OCI-LY1 (cell line): Measurements from ENCODE around the gene SUGCT.

ENCODE experiments used
- H2AFZ ChIP-seq: fragments of 200-600 bp; sonication (generic), shearing (Covaris generic); 2 replicates; pipeline ENCODE4 v1.6.0; 2014; ENCODE audit warnings: antibody characterized with exemption, mild to moderate bottlenecking, low read length
- H3F3A ChIP-seq: fragments of 200-600 bp; sonication (generic), shearing (Covaris generic); 2 replicates; pipeline ENCODE4 v1.6.0; 2014; ENCODE audit warnings: mild to moderate bottlenecking, antibody characterized with exemption, low read length, moderate library complexity; ENCODE audit not compliant: insufficient read depth
- H3K27ac ChIP-seq: fragments of 200-600 bp; sonication (generic); 2 replicates; pipeline ENCODE4 v1.5.1; 2014; ENCODE audit warnings: low read length, mixed run types, mild to moderate bottlenecking, low read depth; ENCODE audit not compliant: poor library complexity, severe bottlenecking
- H3K27me3 ChIP-seq: fragments of 200-600 bp; sonication (generic); 2 replicates; pipeline ENCODE4 v1.6.0; 2014; ENCODE audit warnings: antibody characterized with exemption, mild to moderate bottlenecking, low read length, moderate library complexity; ENCODE audit not compliant: insufficient read depth
- H3K36me3 ChIP-seq: fragments of 200-600 bp; sonication (generic); 2 replicates; pipeline ENCODE4 v1.6.1; 2014; ENCODE audit warnings: mild to moderate bottlenecking, antibody characterized with exemption, low read length, moderate library complexity, mixed read lengths; ENCODE audit not compliant: insufficient read depth
- H3K4me1 ChIP-seq: fragments of 200-600 bp; sonication (generic); 2 replicates; pipeline ENCODE4 v1.5.1; 2014; ENCODE audit warnings: mild to moderate bottlenecking, low read length, moderate library complexity; ENCODE audit not compliant: insufficient read depth, severe bottlenecking
- H3K4me2 ChIP-seq: fragments of 200-600 bp; sonication (generic), shearing (Covaris generic); 2 replicates; pipeline ENCODE4 v1.6.1; 2014; ENCODE audit warnings: low read length
- H3K4me3 ChIP-seq: fragments of 200-600 bp; sonication (generic); 2 replicates; pipeline ENCODE4 v1.5.1; 2014; ENCODE audit warnings: low read length, low read depth, mild to moderate bottlenecking, mixed read lengths; ENCODE audit not compliant: poor library complexity, severe bottlenecking
- H3K79me2 ChIP-seq: fragments of 200-600 bp; shearing (Covaris generic); 2 replicates; pipeline ENCODE4 v1.6.1; 2016; ENCODE audit warnings: mixed run types, low read length, mixed read lengths; ENCODE audit not compliant: insufficient read depth
- H3K9ac ChIP-seq: fragments of 200-600 bp; sonication (generic), shearing (Covaris generic); 2 replicates; pipeline ENCODE4 v1.6.1; 2014; ENCODE audit warnings: mild to moderate bottlenecking, low read length, mixed read lengths
- H3K9me2 ChIP-seq: fragments of 200-600 bp; sonication (generic), shearing (Covaris generic); 2 replicates; pipeline ENCODE4 v1.6.1; 2014; ENCODE audit warnings: low read depth, mild to moderate bottlenecking, low read length, mixed read lengths
- H3K9me3 ChIP-seq: fragments of 200-600 bp; shearing (Covaris generic); 2 replicates; pipeline ENCODE4 v1.6.1; 2014; ENCODE audit warnings: low read length, mixed read lengths
- H4K20me1 ChIP-seq: fragments of 200-600 bp; sonication (generic), shearing (Covaris generic); 2 replicates; pipeline ENCODE4 v1.6.0; 2016; ENCODE audit warnings: mild to moderate bottlenecking, low read length; ENCODE audit not compliant: insufficient read depth
- CTCF ChIP-seq: fragments of 200-600 bp; sonication (generic), shearing (Covaris generic); IDR thresholded peaks from 2 replicates; pipeline ENCODE4 v1.5.1; 2017; ENCODE audit warnings: mild to moderate bottlenecking, antibody characterized with exemption, low read length, moderate library complexity, mixed read lengths
- EZH2 ChIP-seq: fragments of 200-600 bp; sonication (generic), shearing (Covaris generic); IDR thresholded peaks from 2 replicates; pipeline ENCODE4 v1.8.0; 2017; ENCODE audit warnings: borderline replicate concordance, mixed run types, mild to moderate bottlenecking, antibody characterized with exemption, low read length, moderate library complexity, mixed read lengths

SUGCT gene

GRCh38 chr7:40468891-40469864, 334.4 kb downstream of the SUGCT start:
- H3K9ac ChIP-seq = no peak overlapping the region
- no peaks in the 10 kb centered on the region for H3F3A ChIP-seq
- H3K4me1 ChIP-seq = no peaks in the 10 kb centered on the region
- no peak for TF ChIP-seq EZH2
- no peak for TF ChIP-seq CTCF
- H3K9me3 ChIP-seq = no peaks in the 10 kb centered on the region
- H3K4me3 ChIP-seq = no peak overlapping the region
- no peaks in the 10 kb centered on the region for H3K79me2 ChIP-seq
- no peaks in the 10 kb centered on the region for H3K36me3 ChIP-seq
- H2AFZ ChIP-seq = no peak overlapping the region
- no peaks in the 10 kb centered on the region for H3K27me3 ChIP-seq
- no peaks in the 10 kb centered on the region for H4K20me1 ChIP-seq
- no peak overlapping the region for H3K4me2 ChIP-seq
- no peaks in the 10 kb centered on the region; the same call in 1 of the 2 replicates for H3K9me2 ChIP-seq
- H3K27ac ChIP-seq = no peak overlapping the region

GRCh38 chr7:40470091-40470592, 335.3 kb downstream of the SUGCT start:
- H3K4me3 ChIP-seq = no peak overlapping the region
- no peaks in the 10 kb centered on the region for H3K27me3 ChIP-seq
- H2AFZ ChIP-seq = no peak overlapping the region
- no peaks in the 10 kb centered on the region; the same call in 1 of the 2 replicates for H3K9me2 ChIP-seq
- no peaks in the 10 kb centered on the region for H3K9me3 ChIP-seq
- no peak overlapping the region for H3K4me2 ChIP-seq
- H3K9ac ChIP-seq = no peak overlapping the region
- no peak overlapping the region for H3K27ac ChIP-seq
- no peak for TF ChIP-seq CTCF
- no peak for TF ChIP-seq EZH2
- H3F3A ChIP-seq = no peaks in the 10 kb centered on the region
- no peaks in the 10 kb centered on the region for H3K4me1 ChIP-seq
- no peaks in the 10 kb centered on the region for H4K20me1 ChIP-seq
- no peaks in the 10 kb centered on the region for H3K79me2 ChIP-seq
- no peaks in the 10 kb centered on the region for H3K36me3 ChIP-seq

GRCh38 chr7:40470817-40471216, 336.0 kb downstream of the SUGCT start:
- TF ChIP-seq EZH2 (no peak), CTCF (no peak)
- Histone ChIP-seq H3F3A (no peaks in the 10 kb centered on the region), H2AFZ (no peak overlapping the region), H3K79me2 (no peaks in the 10 kb centered on the region), H3K4me1 (no peaks in the 10 kb centered on the region), H3K36me3 (no peaks in the 10 kb centered on the region), H3K4me2 (no peak overlapping the region), H3K27me3 (no peaks in the 10 kb centered on the region), H3K9me2 (no peaks in the 10 kb centered on the region; the same call in 1 of the 2 replicates), H3K27ac (no peak overlapping the region), H3K4me3 (no peak overlapping the region), H3K9me3 (no peaks in the 10 kb centered on the region), H4K20me1 (no peaks in the 10 kb centered on the region), H3K9ac (no peak overlapping the region)
